HG02610 (cell line): ENCODE results near the gene OTX1.
"Not testable (repeated sequence)": the region's sequence is repeated elsewhere in the genome, so short reads cannot be mapped to it uniquely, and the experiment has no call there.

Source experiments
- ATAC-seq: cut with Tn5 transposase; IDR thresholded peaks from one replicate; pipeline ENCODE4 v1.9.1; 2021; ENCODE audit warnings: mild to moderate bottlenecking, moderate library complexity; ENCODE audit not compliant: unreplicated experiment

Gene OTX1

GRCh38 chr2:63058921-63059792 lies 8.5 kb downstream of the OTX1 start:
- no peak for ATAC-seq

- no peak for ATAC-seq
Measured at GRCh38 chr2:63059793-63060471, 9.3 kb downstream of the OTX1 start.

GRCh38 chr2:63060472-63060991 lies 9.9 kb downstream of the OTX1 start:
- no peak for ATAC-seq

GRCh38 chr2:63064197-63064596 lies 13.6 kb downstream of the OTX1 start:
- no peak for ATAC-seq

- ATAC-seq: no peak
Measured at GRCh38 chr2:63064661-63065060, 14.0 kb downstream of the OTX1 start.

- no peak for ATAC-seq
Measured at GRCh38 chr2:63066265-63066664, 15.6 kb downstream of the OTX1 start.

GRCh38 chr2:63066838-63067237 lies 16.2 kb downstream of the OTX1 start:
- ATAC-seq: no peak

GRCh38 chr2:63071664-63072063 lies 21.0 kb downstream of the OTX1 start:
- ATAC-seq: no peak

- ATAC-seq: no peak
Measured at GRCh38 chr2:63073994-63074393, 23.4 kb downstream of the OTX1 start.

GRCh38 chr2:63074399-63074798 lies 23.8 kb downstream of the OTX1 start:
- not testable (repeated sequence) for ATAC-seq

- ATAC-seq: no peak
Measured at GRCh38 chr2:63078852-63079606, 28.4 kb downstream of the OTX1 start.

GRCh38 chr2:63081404-63081803 lies 30.8 kb downstream of the OTX1 start:
- no peak for ATAC-seq

- no peak for ATAC-seq
Measured at GRCh38 chr2:63086687-63087086, 36.1 kb downstream of the OTX1 start.

GRCh38 chr2:63092401-63092800 lies 41.8 kb downstream of the OTX1 start:
- ATAC-seq: no peak

- no peak for ATAC-seq
Measured at GRCh38 chr2:63092857-63093256, 42.2 kb downstream of the OTX1 start.

- ATAC-seq: no peak
Measured at GRCh38 chr2:63093502-63093901, 42.9 kb downstream of the OTX1 start.

- no peak for ATAC-seq
Measured at GRCh38 chr2:63096491-63096890, 45.9 kb downstream of the OTX1 start.

GRCh38 chr2:63099032-63099431 lies 48.4 kb downstream of the OTX1 start:
- no peak for ATAC-seq

GRCh38 chr2:63101954-63102353 lies 51.3 kb downstream of the OTX1 start:
- no peak for ATAC-seq

GRCh38 chr2:63104482-63104881 lies 53.9 kb downstream of the OTX1 start:
- ATAC-seq: no peak
